Loucy (cell line): ENCODE results near the gene RBM8A.

Experiments used
- EZH2phosphoT487 ChIP-seq: fragments of 200-600 bp; IDR thresholded peaks from 2 replicates; pipeline ENCODE4 v1.6.1; 2018; ENCODE audit warnings: antibody characterized with exemption, mild to moderate bottlenecking, moderate library complexity, borderline replicate concordance
- TF ChIP-seq, protein P1 (sequence below): fragments of 200-600 bp; sonication (generic); conservative IDR thresholded peaks from 2 replicates; pipeline ENCODE4 v1.5.1; 2014; ENCODE audit warnings: mild to moderate bottlenecking, antibody characterized with exemption, low read length

DNA sequence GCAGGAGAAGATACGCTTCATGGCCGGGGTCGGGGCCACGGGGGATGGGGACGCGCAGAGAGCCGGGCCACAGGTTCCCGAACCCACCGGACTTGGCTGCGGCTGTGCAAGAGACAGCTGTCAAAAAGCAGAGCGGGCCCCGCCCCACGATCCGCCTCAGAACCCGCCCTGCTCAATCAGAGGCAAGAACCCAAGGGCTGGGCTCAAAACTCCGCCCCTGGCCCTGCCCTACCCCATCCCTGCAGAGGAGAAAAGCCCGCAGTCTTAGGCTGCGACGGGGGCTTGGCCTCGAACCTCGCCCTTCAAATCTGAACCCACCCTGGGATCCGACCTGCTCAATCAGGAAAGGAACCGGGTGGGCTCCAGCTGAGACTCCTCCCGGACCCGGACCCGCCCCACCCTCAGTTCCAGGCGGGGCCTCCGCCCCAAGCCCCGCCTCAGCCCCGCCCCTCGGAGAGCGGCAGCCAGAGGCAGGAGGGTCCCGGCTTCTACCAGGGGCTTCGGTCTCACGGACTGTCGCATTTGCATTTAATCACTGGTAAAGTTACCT lies 41.5 kb downstream of the RBM8A start, which contains the start of gene ANKRD35:
- no peak for TF ChIP-seq EZH2phosphoT487
- TF ChIP-seq, protein P1, sequence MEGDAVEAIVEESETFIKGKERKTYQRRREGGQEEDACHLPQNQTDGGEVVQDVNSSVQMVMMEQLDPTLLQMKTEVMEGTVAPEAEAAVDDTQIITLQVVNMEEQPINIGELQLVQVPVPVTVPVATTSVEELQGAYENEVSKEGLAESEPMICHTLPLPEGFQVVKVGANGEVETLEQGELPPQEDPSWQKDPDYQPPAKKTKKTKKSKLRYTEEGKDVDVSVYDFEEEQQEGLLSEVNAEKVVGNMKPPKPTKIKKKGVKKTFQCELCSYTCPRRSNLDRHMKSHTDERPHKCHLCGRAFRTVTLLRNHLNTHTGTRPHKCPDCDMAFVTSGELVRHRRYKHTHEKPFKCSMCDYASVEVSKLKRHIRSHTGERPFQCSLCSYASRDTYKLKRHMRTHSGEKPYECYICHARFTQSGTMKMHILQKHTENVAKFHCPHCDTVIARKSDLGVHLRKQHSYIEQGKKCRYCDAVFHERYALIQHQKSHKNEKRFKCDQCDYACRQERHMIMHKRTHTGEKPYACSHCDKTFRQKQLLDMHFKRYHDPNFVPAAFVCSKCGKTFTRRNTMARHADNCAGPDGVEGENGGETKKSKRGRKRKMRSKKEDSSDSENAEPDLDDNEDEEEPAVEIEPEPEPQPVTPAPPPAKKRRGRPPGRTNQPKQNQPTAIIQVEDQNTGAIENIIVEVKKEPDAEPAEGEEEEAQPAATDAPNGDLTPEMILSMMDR, result no peak
